ENCODE data around the gene ITFG2.

GRCh38 chr12:2805143-2805520 is 7.3 kb upstream of the ITFG2 start:
- no peak for TF ChIP-seq CTCF (IDR thresholded peaks at IDR 0.05)
- TF ChIP-seq EZH2 (IDR thresholded peaks at IDR 0.05): no peak
